Left ventricle myocardium inferior (tissue), 1 donor: Measurements from ENCODE around the gene NECAB2. TPM values are rescaled to one million over a fixed set of nuclear protein-coding genes. Genes with fewer than 3 reads are reported as not detected.

Experiments used
- DNase-seq: peaks from one replicate; pipeline ENCODE4 v3.0.0-alpha.2; 2020
- H3K27ac ChIP-seq: fragments of 200-600 bp; replicated peaks from 2 replicates; pipeline ENCODE4 v1.8.0; 2021
- H3K27me3 ChIP-seq: fragments of 200-600 bp; 2 replicates; pipeline ENCODE4 v1.8.0; 2021; ENCODE audit warnings: low read depth
- H3K36me3 ChIP-seq: fragments of 200-600 bp; 2 replicates; pipeline ENCODE4 v1.8.0; 2021
- H3K4me1 ChIP-seq: fragments of 200-600 bp; 2 replicates; pipeline ENCODE4 v1.8.0; 2021
- H3K4me3 ChIP-seq: fragments of 200-600 bp; 2 replicates; pipeline ENCODE4 v1.8.0; 2021; ENCODE audit warnings: mild to moderate bottlenecking, moderate library complexity
- H3K9me3 ChIP-seq: fragments of 200-600 bp; replicated peaks from 2 replicates; pipeline ENCODE4 v1.8.0; 2021
- intact Hi-C: fragments of 100-400 bp; cut with micrococcal nuclease; formaldehyde crosslinking; loops from one replicate; pipeline ENCODE4 v1.11.0; 2022
- total RNA-seq: library from RNA; stranded (reverse); fragmentation: NEBNext Ultra II Directional; extraction: Animal tissue kit (Norgen Biotek cat#: 25700); gene quantifications from one replicate; pipeline ENCODE4 v1.2.1, GENCODE V29; 2021
- TF ChIP-seq, protein P1 (sequence below): fragments of 200-600 bp; IDR thresholded peaks from 2 replicates; pipeline ENCODE4 v1.8.0; 2021; ENCODE audit warnings: antibody characterized with exemption, mild to moderate bottlenecking, borderline replicate concordance
- donor health status: DM: no; HTN: yes; CAD: no; lungs with severe emphysema.

NECAB2 gene
- total RNA-seq, 1 donor from 2014 or later: 0.69 TPM

DNA sequence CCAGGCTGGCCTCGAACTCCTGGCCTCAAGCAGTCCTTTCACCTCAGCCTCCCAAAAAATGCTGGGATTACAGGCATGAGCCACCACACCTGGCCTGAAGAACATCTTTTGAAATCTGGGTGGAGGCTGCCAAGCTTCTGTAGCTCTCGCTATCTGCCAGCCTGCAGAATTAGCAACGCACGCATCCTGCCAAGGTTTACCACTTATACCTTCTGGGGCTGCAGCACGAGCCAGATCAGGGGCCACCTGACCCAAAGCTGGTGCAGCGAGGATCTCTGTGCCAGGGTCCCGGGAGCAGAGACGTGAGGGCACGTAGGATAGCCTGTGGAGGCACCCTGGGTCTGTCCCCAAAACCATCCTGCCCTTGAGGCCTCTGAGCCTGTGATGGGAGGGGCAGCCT is 52.3 kb downstream of the NECAB2 start:
- intact Hi-C loops: no loop called here
- H3K27ac ChIP-seq: peak overlapping the region; percentile 34
- peaks cover 4% of the 10 kb centered on the region for H3K27me3 ChIP-seq
- DNase-seq: peak; percentile 53
- TF ChIP-seq, protein P1, sequence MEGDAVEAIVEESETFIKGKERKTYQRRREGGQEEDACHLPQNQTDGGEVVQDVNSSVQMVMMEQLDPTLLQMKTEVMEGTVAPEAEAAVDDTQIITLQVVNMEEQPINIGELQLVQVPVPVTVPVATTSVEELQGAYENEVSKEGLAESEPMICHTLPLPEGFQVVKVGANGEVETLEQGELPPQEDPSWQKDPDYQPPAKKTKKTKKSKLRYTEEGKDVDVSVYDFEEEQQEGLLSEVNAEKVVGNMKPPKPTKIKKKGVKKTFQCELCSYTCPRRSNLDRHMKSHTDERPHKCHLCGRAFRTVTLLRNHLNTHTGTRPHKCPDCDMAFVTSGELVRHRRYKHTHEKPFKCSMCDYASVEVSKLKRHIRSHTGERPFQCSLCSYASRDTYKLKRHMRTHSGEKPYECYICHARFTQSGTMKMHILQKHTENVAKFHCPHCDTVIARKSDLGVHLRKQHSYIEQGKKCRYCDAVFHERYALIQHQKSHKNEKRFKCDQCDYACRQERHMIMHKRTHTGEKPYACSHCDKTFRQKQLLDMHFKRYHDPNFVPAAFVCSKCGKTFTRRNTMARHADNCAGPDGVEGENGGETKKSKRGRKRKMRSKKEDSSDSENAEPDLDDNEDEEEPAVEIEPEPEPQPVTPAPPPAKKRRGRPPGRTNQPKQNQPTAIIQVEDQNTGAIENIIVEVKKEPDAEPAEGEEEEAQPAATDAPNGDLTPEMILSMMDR: no peak
- H3K4me1 ChIP-seq: peaks cover 13% of the 10 kb centered on the region
- H3K9me3 ChIP-seq: peaks cover 16% of the 10 kb centered on the region
- H3K4me3 ChIP-seq: no peak overlapping the region
- no peaks in the 10 kb centered on the region for H3K36me3 ChIP-seq

- H3K36me3 ChIP-seq: no peaks in the 10 kb centered on the region
- peaks cover 16% of the 10 kb centered on the region for H3K9me3 ChIP-seq
- peaks cover 13% of the 10 kb centered on the region for H3K4me1 ChIP-seq
- intact Hi-C loops: no loop called here
- no peak for DNase-seq
- H3K27me3 ChIP-seq: peaks cover 11% of the 10 kb centered on the region
- TF ChIP-seq, protein P1: no peak
- no peak overlapping the region for H3K27ac ChIP-seq
- no peak overlapping the region for H3K4me3 ChIP-seq
Observed at GRCh38 chr16:84021488-84021887, 53.4 kb downstream of the NECAB2 start.

- intact Hi-C loops: no loop called here
- Histone ChIP-seq H3K9me3 (peaks cover 16% of the 10 kb centered on the region), H3K27ac (no peak overlapping the region)
Observed at GRCh38 chr16:84022644-84023043, 54.6 kb downstream of the NECAB2 start.

DNA sequence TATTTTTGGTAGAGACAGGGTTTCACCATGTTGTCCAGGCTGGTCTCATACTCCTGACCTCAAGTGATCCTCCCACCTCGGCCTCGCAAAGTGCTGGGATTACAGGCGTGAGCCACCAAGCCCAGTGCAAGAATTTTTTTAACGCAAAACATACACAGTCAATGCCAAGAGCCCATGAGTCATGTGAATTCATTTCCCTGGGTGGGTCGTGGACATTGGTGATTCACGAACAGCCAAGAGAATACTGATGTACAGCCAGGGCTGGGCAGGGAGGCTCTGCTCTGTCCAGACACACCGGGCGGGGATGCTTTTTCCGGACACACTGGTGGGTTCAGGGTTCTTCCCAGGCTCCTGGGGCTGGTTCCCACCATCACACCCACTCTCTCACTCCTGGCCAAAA is 56.8 kb downstream of the NECAB2 start:
- Histone ChIP-seq H3K4me3 (no peak overlapping the region), H3K9me3 (peaks cover 16% of the 10 kb centered on the region), H3K4me1 (peaks cover 10% of the 10 kb centered on the region), H3K27me3 (peaks cover 16% of the 10 kb centered on the region), H3K36me3 (no peaks in the 10 kb centered on the region), H3K27ac (no peak overlapping the region)
- intact Hi-C loops: no loop called here
- TF ChIP-seq, protein P1: no peak
- no peak for DNase-seq

More at GRCh38 chr16:84022644-84023043, 54.6 kb downstream of the NECAB2 start:
- Histone ChIP-seq H3K27me3 (peaks cover 14% of the 10 kb centered on the region), H3K4me3 (no peak overlapping the region), H3K36me3 (no peaks in the 10 kb centered on the region), H3K4me1 (peaks cover 13% of the 10 kb centered on the region)
- no peak for DNase-seq
- TF ChIP-seq, protein P1: no peak

GRCh38 chr16:84026606-84027005 is 58.6 kb downstream of the NECAB2 start:
- TF ChIP-seq, protein P1: no peak
- H3K4me1 ChIP-seq: peaks cover 2% of the 10 kb centered on the region
- H3K27ac ChIP-seq: no peak overlapping the region
- H3K9me3 ChIP-seq: peaks cover 6% of the 10 kb centered on the region
- no peaks in the 10 kb centered on the region for H3K36me3 ChIP-seq
- DNase-seq: no peak
- H3K4me3 ChIP-seq: no peak overlapping the region
- intact Hi-C loops: no loop called here
- H3K27me3 ChIP-seq: peaks cover 16% of the 10 kb centered on the region
